Measurements from ENCODE around the gene APBA3.

GRCh38 chr19:3750211-3750610 is 11.3 kb downstream of the APBA3 start:
- no peak for TF ChIP-seq CTCF (IDR thresholded peaks at IDR 0.05; ENCODE audit: low read length)
- TF ChIP-seq EZH2phosphoT487 (IDR thresholded peaks at IDR 0.05; ENCODE audit: low read length) = no peak
- no peak for TF ChIP-seq EZH2 (optimal IDR thresholded peaks at IDR 0.05; ENCODE audit: low read depth, low read length)

Measured in MM.1S (cell line).